ENCODE measurements around the gene SAT2. TPM values are rescaled to one million over a fixed set of nuclear protein-coding genes. Genes with fewer than 3 reads are reported as not detected.

Gene SAT2
- total and polyA plus RNA-seq, 10 of the 15 experiments (the other 5 are each of a cell fraction or from before 2014, with no cell fraction given): 14.6 to 44.0 (median 27.9) TPM

- TF ChIP-seq, protein P1, sequence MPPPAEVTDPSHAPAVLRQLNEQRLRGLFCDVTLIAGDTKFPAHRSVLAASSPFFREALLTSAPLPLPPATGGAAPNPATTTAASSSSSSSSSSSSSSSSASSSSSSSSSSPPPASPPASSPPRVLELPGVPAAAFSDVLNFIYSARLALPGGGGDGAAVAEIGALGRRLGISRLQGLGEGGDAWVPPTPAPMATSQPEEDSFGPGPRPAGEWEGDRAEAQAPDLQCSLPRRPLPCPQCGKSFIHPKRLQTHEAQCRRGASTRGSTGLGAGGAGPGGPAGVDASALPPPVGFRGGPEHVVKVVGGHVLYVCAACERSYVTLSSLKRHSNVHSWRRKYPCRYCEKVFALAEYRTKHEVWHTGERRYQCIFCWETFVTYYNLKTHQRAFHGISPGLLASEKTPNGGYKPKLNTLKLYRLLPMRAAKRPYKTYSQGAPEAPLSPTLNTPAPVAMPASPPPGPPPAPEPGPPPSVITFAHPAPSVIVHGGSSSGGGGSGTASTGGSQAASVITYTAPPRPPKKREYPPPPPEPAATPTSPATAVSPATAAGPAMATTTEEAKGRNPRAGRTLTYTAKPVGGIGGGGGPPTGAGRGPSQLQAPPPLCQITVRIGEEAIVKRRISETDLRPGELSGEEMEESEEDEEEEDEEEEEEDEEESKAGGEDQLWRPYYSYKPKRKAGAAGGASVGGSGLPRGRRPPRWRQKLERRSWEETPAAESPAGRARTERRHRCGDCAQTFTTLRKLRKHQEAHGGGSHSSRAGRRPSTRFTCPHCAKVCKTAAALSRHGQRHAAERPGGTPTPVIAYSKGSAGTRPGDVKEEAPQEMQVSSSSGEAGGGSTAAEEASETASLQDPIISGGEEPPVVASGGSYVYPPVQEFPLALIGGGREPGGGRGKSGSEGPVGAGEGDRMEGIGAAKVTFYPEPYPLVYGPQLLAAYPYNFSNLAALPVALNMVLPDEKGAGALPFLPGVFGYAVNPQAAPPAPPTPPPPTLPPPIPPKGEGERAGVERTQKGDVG (CRISPR knock-in tag; IDR thresholded peaks at IDR 0.05): no peak
- TF ChIP-seq EED (IDR thresholded peaks at IDR 0.05; ENCODE audit: low read depth): peak; percentile 9; the same call in 1 of the 2 replicates
- TF ChIP-seq SUZ12 (IDR thresholded peaks at IDR 0.05; ENCODE audit: unreplicated experiment): no peak
- TF ChIP-seq EZH2 (IDR thresholded peaks at IDR 0.05; ENCODE audit: borderline replicate concordance, control insufficient read depth, low read depth, low read length): no peak
- TF ChIP-seq, protein P2, sequence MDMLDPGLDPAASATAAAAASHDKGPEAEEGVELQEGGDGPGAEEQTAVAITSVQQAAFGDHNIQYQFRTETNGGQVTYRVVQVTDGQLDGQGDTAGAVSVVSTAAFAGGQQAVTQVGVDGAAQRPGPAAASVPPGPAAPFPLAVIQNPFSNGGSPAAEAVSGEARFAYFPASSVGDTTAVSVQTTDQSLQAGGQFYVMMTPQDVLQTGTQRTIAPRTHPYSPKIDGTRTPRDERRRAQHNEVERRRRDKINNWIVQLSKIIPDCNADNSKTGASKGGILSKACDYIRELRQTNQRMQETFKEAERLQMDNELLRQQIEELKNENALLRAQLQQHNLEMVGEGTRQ (IDR thresholded peaks at IDR 0.05; ENCODE audit: borderline replicate concordance, low read depth, low read length): no peak
- peak; percentile 62; the same call in 1 of the 2 replicates for TF ChIP-seq GATAD2B (conservative IDR thresholded peaks at IDR 0.05; ENCODE audit: low read depth)
- no peak for TF ChIP-seq KDM1A (IDR thresholded peaks at IDR 0.05; ENCODE audit: borderline replicate concordance)
- TF ChIP-seq SREBF1 (IDR thresholded peaks at IDR 0.05; ENCODE audit: low read length): no peak
- TF ChIP-seq EP300 (IDR thresholded peaks at IDR 0.05; ENCODE audit: borderline replicate concordance in 1 of 2, control insufficient read depth in 1 of 2, low read depth in 2 of 2, low read length in 2 of 2): no peak
- TF ChIP-seq TAF1 (IDR thresholded peaks at IDR 0.05; ENCODE audit: borderline replicate concordance, low read depth, low read length): peak; percentile 97
- peak; percentile 97 for TF ChIP-seq ZNF207 (IDR thresholded peaks at IDR 0.05; ENCODE audit: borderline replicate concordance)
- peak; percentile 83 for TF ChIP-seq E4F1 (IDR thresholded peaks at IDR 0.05; ENCODE audit: borderline replicate concordance, partially characterized antibody)
- TF ChIP-seq HDGF (IDR thresholded peaks at IDR 0.05): 0 out of 2 replicates have a peak, but pooled peaks have one; percentile 10
- no peak for TF ChIP-seq ZNF274 (IDR thresholded peaks at IDR 0.05; ENCODE audit: insufficient read depth, insufficient read length)
- 0 out of 2 replicates have a peak, but pooled peaks have one; percentile 39 for TF ChIP-seq HDAC2 (IDR thresholded peaks at IDR 0.05)
- no peak for TF ChIP-seq NFYB (IDR thresholded peaks at IDR 0.05; ENCODE audit: insufficient read depth, low read depth, low read length)
- TF ChIP-seq SREBF2 (IDR thresholded peaks at IDR 0.05; ENCODE audit: low read length): peak; percentile 83
- TF ChIP-seq MTA2 (IDR thresholded peaks at IDR 0.05; ENCODE audit: low read depth): no peak; the same call in 1 of the 2 replicates
- peak; percentile 85 for TF ChIP-seq NRF1 (conservative IDR thresholded peaks at IDR 0.05; ENCODE audit: low read depth, low read length)
- TF ChIP-seq RCOR1 (conservative IDR thresholded peaks at IDR 0.05; ENCODE audit: low read depth, low read length): no peak; the same call in 1 of the 2 replicates
- TF ChIP-seq MEF2B (IDR thresholded peaks at IDR 0.05; ENCODE audit: partially characterized antibody, poor library complexity, severe bottlenecking): peak; percentile 23
- TF ChIP-seq PAX5 (IDR thresholded peaks at IDR 0.05; ENCODE audit: borderline replicate concordance, low read depth, low read length): no peak; the same call in 1 of the 2 replicates
- peak; percentile 96 for TF ChIP-seq YY1 (IDR thresholded peaks at IDR 0.05; ENCODE audit: low read depth, low read length)
These were observed 44.1 kb downstream of the SAT2 start, which contains the start of gene MPDU1 (continued) for GRCh38 chr17:7583253-7584109.

Measured in GM12878 (cell line).